ENCODE measurements around the gene DDX39A.

DDX39A gene

DNA sequence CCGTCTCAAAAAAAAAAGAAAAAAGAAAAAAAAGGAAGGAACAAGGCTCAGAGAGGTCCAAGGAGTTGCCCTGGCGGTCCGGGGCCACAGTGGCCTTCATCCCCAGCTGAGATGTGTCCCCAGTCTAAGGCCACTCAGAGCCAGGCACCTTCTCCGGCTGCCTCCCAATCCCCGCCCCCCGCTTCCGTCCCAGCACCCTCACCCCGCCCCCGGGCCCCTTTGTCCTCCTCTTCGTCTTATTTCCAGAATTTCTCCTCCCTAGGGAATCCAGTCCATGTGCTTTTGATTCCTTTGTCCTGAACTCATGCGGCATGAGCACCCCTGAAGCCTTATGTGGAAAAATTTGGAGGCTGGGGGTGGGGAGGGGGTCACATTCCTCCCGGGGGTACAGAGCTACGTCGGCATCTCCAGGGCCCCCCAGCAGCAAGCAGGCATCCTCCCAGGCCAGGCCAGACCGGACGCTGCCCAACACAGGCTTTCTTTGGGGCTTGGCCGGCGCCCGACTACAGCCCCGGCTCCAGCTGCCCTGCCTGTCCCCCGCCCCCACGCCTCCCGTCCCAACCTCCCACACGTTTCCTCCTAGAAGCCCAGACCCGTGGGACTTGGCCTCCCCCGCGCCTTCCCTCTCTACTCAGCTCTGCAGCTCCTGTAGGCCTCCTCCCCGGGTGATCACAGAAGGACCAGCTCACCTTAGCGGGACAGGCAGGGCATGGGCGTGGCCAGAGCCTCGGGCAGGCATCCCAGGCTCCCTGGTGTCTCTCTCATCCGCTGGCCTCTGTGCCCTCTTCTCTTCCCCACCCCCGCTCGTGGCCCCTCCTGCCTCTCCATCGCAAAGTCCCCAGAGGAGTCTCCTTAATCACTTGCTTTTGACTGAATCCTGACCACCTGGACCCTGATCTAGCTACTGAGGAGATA, 55.7 kb downstream of the DDX39A start:
- peak; percentile 73 for DNase-seq (ENCODE audit: low read depth)

DNA sequence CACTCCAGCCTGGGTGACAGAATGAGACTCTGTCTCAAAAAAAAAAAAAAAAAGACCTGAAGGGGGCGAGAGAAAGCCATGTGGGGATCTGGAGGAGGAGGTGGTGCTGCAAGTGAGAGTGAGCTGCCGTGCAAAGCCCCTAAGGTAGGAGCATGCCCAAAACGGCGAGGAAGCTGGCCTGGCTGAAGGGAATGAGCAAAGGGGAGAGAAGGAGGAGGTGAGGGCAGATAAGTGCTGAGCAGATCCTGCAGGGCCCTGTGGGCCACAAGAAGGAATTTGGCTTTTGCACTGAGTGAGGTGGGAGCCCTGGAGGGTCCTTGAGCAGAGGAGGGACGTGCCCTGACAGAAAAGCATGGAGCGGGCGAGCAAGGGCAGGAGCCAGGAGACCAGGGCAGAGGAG, 57.3 kb downstream of the DDX39A start:
- DNase-seq (ENCODE audit: low read depth) = peak; percentile 21
